ENCODE measurements around the gene DSTYK. TPM values are rescaled to one million over a fixed set of nuclear protein-coding genes. Genes with fewer than 3 reads are reported as not detected.
A peak's percentile ranks its signal among the peaks of the same experiment; 100 is the strongest.

Gene DSTYK
- polyA plus RNA-seq, 1 donor from 2014 or later, result 12.1 TPM

DNA sequence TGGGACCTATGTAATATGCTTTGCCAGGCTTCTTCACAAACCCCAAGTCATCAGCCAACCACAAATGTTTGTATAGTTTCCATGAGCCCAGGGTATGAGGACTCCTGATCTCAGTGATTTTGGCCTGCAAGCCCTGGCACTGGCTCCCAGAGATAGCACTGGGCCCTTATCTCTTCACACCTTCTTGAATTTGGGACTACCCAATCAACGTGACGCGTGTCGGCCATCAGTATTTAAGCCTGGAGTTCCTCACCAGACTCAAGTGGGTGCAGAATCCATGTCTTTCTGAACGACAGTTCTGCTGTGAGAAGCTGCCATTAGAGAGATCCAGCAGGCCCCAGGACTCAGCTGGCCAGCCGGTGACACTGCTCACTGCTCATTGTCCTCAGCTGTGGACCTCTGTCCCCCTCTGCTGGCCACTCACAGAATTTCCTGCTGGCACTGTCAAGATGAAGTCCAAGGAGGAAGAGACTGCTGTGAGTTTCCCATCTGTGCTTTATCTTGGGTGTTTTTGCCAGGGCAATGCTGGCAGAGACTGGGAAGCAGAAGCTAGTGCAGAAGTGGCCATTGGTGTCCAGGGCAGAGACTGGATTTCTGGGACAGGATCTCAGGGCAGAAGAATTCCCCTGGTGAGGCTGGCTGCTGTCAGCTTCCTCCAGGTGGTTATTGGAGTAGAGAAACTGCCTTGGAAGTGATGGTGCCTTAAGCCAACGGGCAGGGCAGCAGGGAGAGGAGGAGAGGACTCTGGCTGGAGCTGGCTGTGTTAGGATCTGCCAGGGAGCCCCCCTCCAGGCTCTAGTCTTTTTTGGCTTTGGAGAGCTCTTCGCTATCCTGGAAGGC, 44.7 kb upstream of the DSTYK start:
- H4K20me1 ChIP-seq (ENCODE audit: insufficient read depth), result no peaks in the 10 kb centered on the region
- peak overlapping the region; percentile 44 for H3K27ac ChIP-seq (ENCODE audit: low read length)
- H3K9ac ChIP-seq (ENCODE audit: low read length), result peak overlapping the region; percentile 36
- TF ChIP-seq, protein P1, sequence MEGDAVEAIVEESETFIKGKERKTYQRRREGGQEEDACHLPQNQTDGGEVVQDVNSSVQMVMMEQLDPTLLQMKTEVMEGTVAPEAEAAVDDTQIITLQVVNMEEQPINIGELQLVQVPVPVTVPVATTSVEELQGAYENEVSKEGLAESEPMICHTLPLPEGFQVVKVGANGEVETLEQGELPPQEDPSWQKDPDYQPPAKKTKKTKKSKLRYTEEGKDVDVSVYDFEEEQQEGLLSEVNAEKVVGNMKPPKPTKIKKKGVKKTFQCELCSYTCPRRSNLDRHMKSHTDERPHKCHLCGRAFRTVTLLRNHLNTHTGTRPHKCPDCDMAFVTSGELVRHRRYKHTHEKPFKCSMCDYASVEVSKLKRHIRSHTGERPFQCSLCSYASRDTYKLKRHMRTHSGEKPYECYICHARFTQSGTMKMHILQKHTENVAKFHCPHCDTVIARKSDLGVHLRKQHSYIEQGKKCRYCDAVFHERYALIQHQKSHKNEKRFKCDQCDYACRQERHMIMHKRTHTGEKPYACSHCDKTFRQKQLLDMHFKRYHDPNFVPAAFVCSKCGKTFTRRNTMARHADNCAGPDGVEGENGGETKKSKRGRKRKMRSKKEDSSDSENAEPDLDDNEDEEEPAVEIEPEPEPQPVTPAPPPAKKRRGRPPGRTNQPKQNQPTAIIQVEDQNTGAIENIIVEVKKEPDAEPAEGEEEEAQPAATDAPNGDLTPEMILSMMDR (IDR thresholded peaks at IDR 0.05; ENCODE audit: poor library complexity, severe bottlenecking), result peak; percentile 95
- TF ChIP-seq EP300 (conservative IDR thresholded peaks at IDR 0.05; ENCODE audit: poor library complexity, severe bottlenecking) (no peak), RAD21 (conservative IDR thresholded peaks at IDR 0.05) (peak; percentile 95), SMC3 (conservative IDR thresholded peaks at IDR 0.05; ENCODE audit: poor library complexity) (peak; percentile 89)
- H3F3A ChIP-seq (ENCODE audit: insufficient read depth, low read length, poor library complexity, severe bottlenecking), result no peaks in the 10 kb centered on the region
- H3K27me3 ChIP-seq (ENCODE audit: insufficient read depth, low read depth, low read length), result no peaks in the 10 kb centered on the region
- no peaks in the 10 kb centered on the region for H3K36me3 ChIP-seq (ENCODE audit: insufficient read depth, low read length)
- H3K9me3 ChIP-seq (ENCODE audit: low read length), result no peaks in the 10 kb centered on the region
- H3K4me2 ChIP-seq (ENCODE audit: low read length), result no peak overlapping the region
- peak overlapping the region; percentile 45 for H2AFZ ChIP-seq (ENCODE audit: low read depth, low read length)
- no peak overlapping the region for H3K4me3 ChIP-seq (ENCODE audit: low read length)
- H3K79me2 ChIP-seq (replicated peaks; ENCODE audit: insufficient read depth, low read length), result no peaks in the 10 kb centered on the region
- no peaks in the 10 kb centered on the region for H3K9me2 ChIP-seq (ENCODE audit: insufficient read depth, low read length)

- Histone ChIP-seq H3K4me3 (ENCODE audit: low read length) (no peak overlapping the region), H3F3A (ENCODE audit: insufficient read depth, low read length, poor library complexity, severe bottlenecking) (no peaks in the 10 kb centered on the region), H3K4me2 (ENCODE audit: low read length) (no peak overlapping the region), H3K9ac (ENCODE audit: low read length) (no peak overlapping the region), H2AFZ (ENCODE audit: low read depth, low read length) (no peak overlapping the region), H3K36me3 (ENCODE audit: insufficient read depth, low read length) (no peaks in the 10 kb centered on the region), H3K9me2 (ENCODE audit: insufficient read depth, low read length) (no peaks in the 10 kb centered on the region), H4K20me1 (ENCODE audit: insufficient read depth) (no peaks in the 10 kb centered on the region), H3K9me3 (ENCODE audit: low read length) (no peaks in the 10 kb centered on the region), H3K27ac (ENCODE audit: low read length) (no peak overlapping the region), H3K79me2 (replicated peaks; ENCODE audit: insufficient read depth, low read length) (no peaks in the 10 kb centered on the region), H3K27me3 (ENCODE audit: insufficient read depth, low read depth, low read length) (no peaks in the 10 kb centered on the region)
- TF ChIP-seq EZH2 (IDR thresholded peaks at IDR 0.05; ENCODE audit: borderline replicate concordance, insufficient read depth, low read length, poor library complexity, severe bottlenecking) (no peak), EP300 (conservative IDR thresholded peaks at IDR 0.05; ENCODE audit: poor library complexity, severe bottlenecking) (no peak), RAD21 (conservative IDR thresholded peaks at IDR 0.05) (no peak), MXI1 (conservative IDR thresholded peaks at IDR 0.05; ENCODE audit: poor library complexity, severe bottlenecking) (no peak), POLR2AphosphoS5 (IDR thresholded peaks at IDR 0.05) (no peak), TAF1 (IDR thresholded peaks at IDR 0.05; ENCODE audit: low read depth) (no peak)
- TF ChIP-seq, protein P1 (IDR thresholded peaks at IDR 0.05; ENCODE audit: poor library complexity, severe bottlenecking), result no peak
Observed at GRCh38 chr1:205251576-205251975, 40.1 kb upstream of the DSTYK start.

GRCh38 chr1:205250699-205251098, 39.2 kb upstream of the DSTYK start:
- Histone ChIP-seq H3K9ac (ENCODE audit: low read length) (no peak overlapping the region), H3F3A (ENCODE audit: insufficient read depth, low read length, poor library complexity, severe bottlenecking) (no peaks in the 10 kb centered on the region), H3K4me3 (ENCODE audit: low read length) (no peak overlapping the region), H2AFZ (ENCODE audit: low read depth, low read length) (no peak overlapping the region), H3K27ac (ENCODE audit: low read length) (no peak overlapping the region), H3K27me3 (ENCODE audit: insufficient read depth, low read depth, low read length) (no peaks in the 10 kb centered on the region), H3K9me3 (ENCODE audit: low read length) (no peaks in the 10 kb centered on the region), H4K20me1 (ENCODE audit: insufficient read depth) (no peaks in the 10 kb centered on the region), H3K4me2 (ENCODE audit: low read length) (no peak overlapping the region), H3K36me3 (ENCODE audit: insufficient read depth, low read length) (no peaks in the 10 kb centered on the region), H3K79me2 (replicated peaks; ENCODE audit: insufficient read depth, low read length) (no peaks in the 10 kb centered on the region), H3K9me2 (ENCODE audit: insufficient read depth, low read length) (no peaks in the 10 kb centered on the region)
- TF ChIP-seq SMC3 (conservative IDR thresholded peaks at IDR 0.05; ENCODE audit: poor library complexity), result no peak
- TF ChIP-seq MXI1 (conservative IDR thresholded peaks at IDR 0.05; ENCODE audit: poor library complexity, severe bottlenecking), result no peak
- TF ChIP-seq, protein P2, sequence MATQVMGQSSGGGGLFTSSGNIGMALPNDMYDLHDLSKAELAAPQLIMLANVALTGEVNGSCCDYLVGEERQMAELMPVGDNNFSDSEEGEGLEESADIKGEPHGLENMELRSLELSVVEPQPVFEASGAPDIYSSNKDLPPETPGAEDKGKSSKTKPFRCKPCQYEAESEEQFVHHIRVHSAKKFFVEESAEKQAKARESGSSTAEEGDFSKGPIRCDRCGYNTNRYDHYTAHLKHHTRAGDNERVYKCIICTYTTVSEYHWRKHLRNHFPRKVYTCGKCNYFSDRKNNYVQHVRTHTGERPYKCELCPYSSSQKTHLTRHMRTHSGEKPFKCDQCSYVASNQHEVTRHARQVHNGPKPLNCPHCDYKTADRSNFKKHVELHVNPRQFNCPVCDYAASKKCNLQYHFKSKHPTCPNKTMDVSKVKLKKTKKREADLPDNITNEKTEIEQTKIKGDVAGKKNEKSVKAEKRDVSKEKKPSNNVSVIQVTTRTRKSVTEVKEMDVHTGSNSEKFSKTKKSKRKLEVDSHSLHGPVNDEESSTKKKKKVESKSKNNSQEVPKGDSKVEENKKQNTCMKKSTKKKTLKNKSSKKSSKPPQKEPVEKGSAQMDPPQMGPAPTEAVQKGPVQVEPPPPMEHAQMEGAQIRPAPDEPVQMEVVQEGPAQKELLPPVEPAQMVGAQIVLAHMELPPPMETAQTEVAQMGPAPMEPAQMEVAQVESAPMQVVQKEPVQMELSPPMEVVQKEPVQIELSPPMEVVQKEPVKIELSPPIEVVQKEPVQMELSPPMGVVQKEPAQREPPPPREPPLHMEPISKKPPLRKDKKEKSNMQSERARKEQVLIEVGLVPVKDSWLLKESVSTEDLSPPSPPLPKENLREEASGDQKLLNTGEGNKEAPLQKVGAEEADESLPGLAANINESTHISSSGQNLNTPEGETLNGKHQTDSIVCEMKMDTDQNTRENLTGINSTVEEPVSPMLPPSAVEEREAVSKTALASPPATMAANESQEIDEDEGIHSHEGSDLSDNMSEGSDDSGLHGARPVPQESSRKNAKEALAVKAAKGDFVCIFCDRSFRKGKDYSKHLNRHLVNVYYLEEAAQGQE (IDR thresholded peaks at IDR 0.05; ENCODE audit: borderline replicate concordance), result no peak
- no peak for TF ChIP-seq RAD21 (conservative IDR thresholded peaks at IDR 0.05)
- TF ChIP-seq, protein P1 (IDR thresholded peaks at IDR 0.05; ENCODE audit: poor library complexity, severe bottlenecking), result no peak
- no peak for TF ChIP-seq EP300 (conservative IDR thresholded peaks at IDR 0.05; ENCODE audit: poor library complexity, severe bottlenecking)
- TF ChIP-seq EZH2 (IDR thresholded peaks at IDR 0.05; ENCODE audit: borderline replicate concordance, insufficient read depth, low read length, poor library complexity, severe bottlenecking), result no peak
- TF ChIP-seq POLR2AphosphoS5 (IDR thresholded peaks at IDR 0.05), result no peak
- no peak for TF ChIP-seq TAF1 (IDR thresholded peaks at IDR 0.05; ENCODE audit: low read depth)

Measured in neural cell (in vitro differentiated cells).